GM23338 (cell line): ENCODE data around the gene LAMC3.

Experiments
- CREB1 ChIP-seq: fragments of 250-450 bp; sonication (Bioruptor Pico); IDR thresholded peaks from 2 replicates; pipeline ENCODE4 v1.5.0; 2020; ENCODE audit warnings: low read depth, mild to moderate bottlenecking, moderate library complexity
- CTCF ChIP-seq, 2 experiments: fragments of 200-600 bp in 1 of 2; sonication (generic) in 1 of 2; conservative IDR thresholded peaks; 2 replicates each; pipeline versions ENCODE4 v1.5.1 to v1.6.1; 2016 to 2017; ENCODE audit warnings: antibody characterized with exemption in 2 of 2, low read depth in 2 of 2, mild to moderate bottlenecking in 2 of 2, moderate library complexity in 1 of 2
- EZH2 ChIP-seq: fragments of 200-600 bp; sonication (generic); IDR thresholded peaks from one replicate; pipeline ENCODE4 v1.8.0; 2017; ENCODE audit warnings: antibody characterized with exemption, mild to moderate bottlenecking, low read depth; ENCODE audit not compliant: unreplicated experiment
- JUNB ChIP-seq: IDR thresholded peaks from one replicate; pipeline ENCODE4 v1.6.1; 2016; ENCODE audit warnings: antibody characterized with exemption; ENCODE audit not compliant: unreplicated experiment
- POLR2AphosphoS5 ChIP-seq: IDR thresholded peaks from 2 replicates; pipeline ENCODE4 v1.6.1; 2016; ENCODE audit warnings: antibody characterized with exemption, low read depth

GRCh38 chr9:130974697-130975096 is 34.3 kb upstream of the LAMC3 start:
- TF ChIP-seq CREB1 (no peak), EZH2 (no peak), CTCF (conservative IDR thresholded peaks at IDR 0.05; ENCODE audit: low read depth in 2 of 2) (no peak), JUNB (no peak), POLR2AphosphoS5 (no peak)
